Measurements from ENCODE around the gene PATZ1.

DNA sequence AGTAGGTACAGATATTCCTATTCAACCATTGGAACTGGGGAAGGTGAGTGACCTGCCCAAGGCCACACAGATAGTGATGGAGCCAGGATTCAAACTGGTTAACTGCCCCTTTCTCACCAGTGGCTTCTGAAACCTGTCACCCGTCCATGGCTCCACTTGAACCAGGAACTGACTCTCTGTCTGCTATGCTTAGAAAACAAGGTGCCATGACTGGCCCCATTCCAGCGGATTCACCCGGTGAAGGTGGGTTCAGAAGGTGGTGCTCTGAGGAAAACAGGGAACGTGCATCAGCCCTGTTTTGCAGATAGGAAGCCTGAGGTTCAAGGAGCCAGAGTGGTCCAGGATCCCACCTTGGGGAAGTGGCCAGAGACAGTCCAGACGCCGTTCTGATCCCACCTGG lies 2.6 kb upstream of the PATZ1 start:
- TF ChIP-seq CTCF (IDR thresholded peaks at IDR 0.05), result no peak
- TF ChIP-seq POLR2A (IDR thresholded peaks at IDR 0.05), result no peak

All from testis (tissue), 2 donors.